Lung (tissue), 12 donors: ENCODE results near the gene FHOD3. TPM values are rescaled to one million over a fixed set of nuclear protein-coding genes. Genes with fewer than 3 reads are reported as not detected.

Source experiments
- ATAC-seq: fragments of 200-7000 bp; cut with Tn5 transposase; one replicate; pipeline ENCODE4 v1.9.1; 2020; ENCODE audit warnings: moderate number of reproducible peaks; ENCODE audit not compliant: insufficient read depth, low FRiP score
- DNase-seq, 3 donors: peaks; one replicate each; pipeline ENCODE4 v3.0.0-alpha.2; 2013 to 2017
- H3K27ac ChIP-seq, 2 donors: one replicate each; pipeline ENCODE4 v1.5.1; 2013; ENCODE audit warnings: mild to moderate bottlenecking in 2 of 2, moderate library complexity in 2 of 2, control low read depth in 1 of 2, inconsistent platforms in 1 of 2, low read depth in 1 of 2, low read length in 1 of 2
- H3K27me3 ChIP-seq, 3 donors: one replicate each; pipeline ENCODE4 v1.5.1; 2013; ENCODE audit warnings: low read length in 2 of 3; ENCODE audit not compliant: control insufficient read depth in 3 of 3, insufficient read depth in 3 of 3
- H3K36me3 ChIP-seq, 4 donors: one replicate each; pipeline ENCODE4 v1.5.1; 2013; ENCODE audit warnings: low read length in 4 of 4, mild to moderate bottlenecking in 1 of 4, moderate library complexity in 1 of 4; ENCODE audit not compliant: control insufficient read depth in 4 of 4, insufficient read depth in 4 of 4
- H3K4me1 ChIP-seq, 5 donors: one replicate each; pipeline ENCODE4 v1.5.1; 2013; ENCODE audit warnings: low read length in 5 of 5, mild to moderate bottlenecking in 2 of 5, moderate library complexity in 1 of 5; ENCODE audit not compliant: control insufficient read depth in 5 of 5, insufficient read depth in 5 of 5
- H3K4me3 ChIP-seq: one replicate; pipeline ENCODE4 v1.5.1; 2013; ENCODE audit warnings: mild to moderate bottlenecking, control low read depth, moderate library complexity
- H3K9ac ChIP-seq, 2 donors: one replicate each; pipeline ENCODE4 v1.5.1; 2013; ENCODE audit warnings: low read length in 2 of 2, control low read depth in 1 of 2; ENCODE audit not compliant: insufficient read depth in 1 of 2
- H3K9me3 ChIP-seq, 4 donors: one replicate each; pipeline ENCODE4 v1.5.1; 2013; ENCODE audit warnings: low read length in 3 of 4, mild to moderate bottlenecking in 1 of 4, moderate library complexity in 1 of 4; ENCODE audit not compliant: control insufficient read depth in 4 of 4, insufficient read depth in 3 of 4
- WGBS, 2 donors: extraction: QIAGEN DNeasy Blood & Tissue Kit; methylation state at CpG; one replicate each; pipeline ENCODE4 v1.1.7; 2013; 5-methylcytosine and 5-hydroxymethylcytosine counted together
- polyA plus RNA-seq, 2 donors: library from polyadenylated mRNA; stranded (reverse); fragments of 200-250 nt; gene quantifications; one replicate each; pipeline ENCODE4 v1.2.1, GENCODE V29; 2013
- total RNA-seq, 2 donors: library from RNA; depleted of rRNA in 1 of 2; stranded (reverse); fragments of >200 nt in 1 of 2; gene quantifications; one replicate each; pipeline ENCODE4 v1.2.1, GENCODE V29; 2014 to 2021
- TF ChIP-seq, protein P1 (sequence below): IDR thresholded peaks from 2 replicates; pipeline ENCODE4 v1.5.1; 2012; ENCODE audit warnings: mild to moderate bottlenecking; ENCODE audit errors: control extremely low read depth, extremely low read depth
- donor health status: control.
- donor health status: control.
- donor health status: Bipolar disorder and iron deficiency.
- donor health status: healthy.
- donor health status: DM: yes; HTN: yes; CAD: no.

Gene FHOD3
- total and polyA plus RNA-seq, 4 donors, result 1.0 to 7.4 (median 2.9) TPM

DNA sequence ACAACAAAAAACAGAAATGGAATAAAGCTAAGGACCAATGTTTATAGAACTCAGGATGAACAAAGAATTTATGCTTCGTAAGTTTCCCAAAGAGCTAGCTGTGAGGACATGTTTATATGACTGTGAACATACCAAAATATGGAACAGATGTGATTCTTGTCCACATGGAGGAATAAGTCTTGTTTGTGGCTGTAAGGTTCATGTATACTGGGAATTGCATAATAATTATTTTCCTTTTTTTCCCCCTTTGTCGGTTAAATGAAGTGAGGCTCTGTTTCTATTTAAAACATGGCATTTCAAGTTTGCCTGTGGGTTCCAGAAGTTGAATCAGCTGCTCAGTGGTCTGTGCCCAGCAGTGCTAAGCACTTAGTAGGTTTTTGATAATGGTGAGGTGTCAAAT, 108.1 kb downstream of the FHOD3 start:
- H3K4me1 ChIP-seq, result no peaks in the 10 kb centered on the region
- peak overlapping the region in 1 of 2 donors; percentile 69 for H3K27ac ChIP-seq
- no peak overlapping the region for H3K9ac ChIP-seq
- TF ChIP-seq, protein P1, sequence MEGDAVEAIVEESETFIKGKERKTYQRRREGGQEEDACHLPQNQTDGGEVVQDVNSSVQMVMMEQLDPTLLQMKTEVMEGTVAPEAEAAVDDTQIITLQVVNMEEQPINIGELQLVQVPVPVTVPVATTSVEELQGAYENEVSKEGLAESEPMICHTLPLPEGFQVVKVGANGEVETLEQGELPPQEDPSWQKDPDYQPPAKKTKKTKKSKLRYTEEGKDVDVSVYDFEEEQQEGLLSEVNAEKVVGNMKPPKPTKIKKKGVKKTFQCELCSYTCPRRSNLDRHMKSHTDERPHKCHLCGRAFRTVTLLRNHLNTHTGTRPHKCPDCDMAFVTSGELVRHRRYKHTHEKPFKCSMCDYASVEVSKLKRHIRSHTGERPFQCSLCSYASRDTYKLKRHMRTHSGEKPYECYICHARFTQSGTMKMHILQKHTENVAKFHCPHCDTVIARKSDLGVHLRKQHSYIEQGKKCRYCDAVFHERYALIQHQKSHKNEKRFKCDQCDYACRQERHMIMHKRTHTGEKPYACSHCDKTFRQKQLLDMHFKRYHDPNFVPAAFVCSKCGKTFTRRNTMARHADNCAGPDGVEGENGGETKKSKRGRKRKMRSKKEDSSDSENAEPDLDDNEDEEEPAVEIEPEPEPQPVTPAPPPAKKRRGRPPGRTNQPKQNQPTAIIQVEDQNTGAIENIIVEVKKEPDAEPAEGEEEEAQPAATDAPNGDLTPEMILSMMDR, result no peak
- ATAC-seq (no peak), DNase-seq (no peak)
- H3K27me3 ChIP-seq, result no peaks in the 10 kb centered on the region
- H3K4me3 ChIP-seq, result no peak overlapping the region
- 87 to 93% methylated on average over 2 of the region's 2 CpGs for WGBS, 2 donors
- peaks cover 0 to 2% (median 0%) of the 10 kb centered on the region in 4 donors for H3K9me3 ChIP-seq
- H3K36me3 ChIP-seq, result no peaks in the 10 kb centered on the region

DNA sequence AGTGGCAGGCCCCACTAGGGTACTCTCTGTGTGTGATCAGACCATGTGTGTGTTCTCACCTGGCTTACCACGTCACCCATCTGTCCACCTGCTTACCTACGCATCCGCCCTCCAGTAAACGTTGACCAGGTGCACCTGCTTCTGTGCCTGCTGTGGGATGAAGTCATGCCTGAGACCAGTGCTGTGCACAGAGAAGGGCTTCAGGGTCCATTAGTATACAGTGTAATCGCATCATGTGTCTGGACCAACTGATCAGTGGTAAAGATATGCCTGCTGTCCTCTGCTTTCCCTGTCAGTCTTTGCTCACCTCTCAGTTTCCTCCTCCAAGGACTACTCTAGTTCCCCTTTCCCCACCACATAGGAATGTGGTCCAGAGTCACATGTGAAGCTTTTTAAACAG, 109.3 kb downstream of the FHOD3 start:
- DNase-seq, result no peak
- Histone ChIP-seq H3K4me1 (no peaks in the 10 kb centered on the region), H3K4me3 (no peak overlapping the region), H3K27me3 (no peaks in the 10 kb centered on the region), H3K9me3 (peaks cover 0 to 2% (median 0%) of the 10 kb centered on the region in 4 donors), H3K27ac (peak overlapping the region in 1 of 2 donors; percentile 69), H3K36me3 (no peaks in the 10 kb centered on the region), H3K9ac (no peak overlapping the region)
- TF ChIP-seq, protein P1, result no peak
- WGBS, 2 donors, result 80 to 94% methylated on average over 5 of the region's 5 CpGs
- ATAC-seq, result no peak

GRCh38 chr18:36408606-36409005, 111.1 kb downstream of the FHOD3 start:
- no peak for ATAC-seq
- TF ChIP-seq, protein P1, result no peak
- H3K27me3 ChIP-seq, result no peaks in the 10 kb centered on the region

DNA sequence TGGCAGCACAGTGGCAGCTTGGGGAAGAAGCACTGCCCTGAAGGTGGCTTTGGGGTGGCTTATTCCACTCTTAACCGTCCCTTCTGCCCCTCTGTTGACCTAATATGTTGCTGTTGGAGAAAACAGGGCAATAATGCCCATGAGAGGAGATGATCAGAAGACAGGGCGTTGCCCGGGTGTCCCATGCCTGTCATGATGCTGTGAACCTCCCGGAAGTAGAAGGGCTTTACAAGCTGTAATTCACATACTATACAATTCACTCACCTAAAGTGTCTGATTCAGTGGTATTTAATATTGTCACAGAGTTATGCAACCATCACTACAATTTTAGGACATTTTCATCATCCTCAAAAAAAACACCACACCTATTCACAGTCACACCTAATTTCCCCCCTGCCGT, 112.3 kb downstream of the FHOD3 start:
- no peaks in the 10 kb centered on the region for H3K4me1 ChIP-seq
- DNase-seq, result no peak
- TF ChIP-seq, protein P1, result no peak
- no peak overlapping the region for H3K9ac ChIP-seq
- 88 to 93% methylated on average over 5 of the region's 5 CpGs for WGBS, 2 donors
- H3K27me3 ChIP-seq, result no peaks in the 10 kb centered on the region
- no peaks in the 10 kb centered on the region for H3K36me3 ChIP-seq
- H3K27ac ChIP-seq, result no peak overlapping the region
- no peak for ATAC-seq
- peaks cover 0 to 2% (median 0%) of the 10 kb centered on the region in 4 donors for H3K9me3 ChIP-seq
- no peak overlapping the region for H3K4me3 ChIP-seq

More at GRCh38 chr18:36408606-36409005, 111.1 kb downstream of the FHOD3 start:
- Histone ChIP-seq H3K9me3 (peaks cover 0 to 2% (median 0%) of the 10 kb centered on the region in 4 donors), H3K36me3 (no peaks in the 10 kb centered on the region), H3K27ac (no peak overlapping the region), H3K4me1 (no peaks in the 10 kb centered on the region), H3K9ac (no peak overlapping the region), H3K4me3 (no peak overlapping the region)
- no peak for DNase-seq
- 96 to 98% methylated on average over 5 of the region's 5 CpGs for WGBS, 2 donors
